HL-60/S4 (cell line): Measurements from ENCODE around the gene PLCH1.

Experiments used
- in situ Hi-C: fragments of 300-500 bp; cut with MboI; formaldehyde crosslinking; loops from 2 replicates; pipeline ENCODE4 v1.14.3; 2022; ENCODE audit warnings: low sequenced_read_pairs

PLCH1 gene

GRCh38 chr3:155611456-155611855 is 133.4 kb downstream of the PLCH1 start:
- in situ Hi-C loops = no loop called here

- in situ Hi-C loops = no loop called here
These were observed 135.3 kb downstream of the PLCH1 start for GRCh38 chr3:155609586-155609985.

DNA sequence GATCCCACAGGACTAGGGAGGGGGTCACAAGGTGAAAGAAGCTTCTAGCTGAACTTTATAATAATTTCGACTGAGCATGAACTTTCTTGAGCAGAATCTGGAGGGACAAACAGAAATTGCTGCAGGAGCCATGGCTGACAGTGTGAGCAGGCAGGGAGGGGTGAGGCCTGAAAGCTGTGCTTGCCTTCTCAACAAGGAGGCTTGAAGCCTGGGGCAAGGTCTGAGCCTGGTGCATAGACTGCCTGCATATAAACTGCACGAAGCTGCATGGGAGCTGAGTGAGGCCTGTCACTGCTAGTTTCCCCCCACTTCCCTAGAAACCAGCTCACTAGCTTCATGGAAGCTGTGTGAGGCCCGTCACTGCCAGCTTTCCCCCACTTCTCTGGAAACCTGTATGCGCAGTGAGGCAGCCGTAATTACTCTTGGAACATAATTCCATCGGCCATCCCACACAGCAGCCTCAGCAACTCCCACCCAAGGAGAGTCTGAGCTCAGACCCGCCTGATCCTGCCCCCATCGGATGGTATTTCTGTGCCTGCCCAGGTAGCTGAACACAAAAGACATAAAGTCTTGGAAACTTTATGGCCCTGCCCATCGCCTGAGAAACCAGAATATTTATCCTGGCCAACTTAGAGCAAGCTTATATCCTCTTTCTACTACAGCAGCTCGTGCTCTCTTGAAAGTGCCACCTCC is 136.5 kb downstream of the PLCH1 start:
- in situ Hi-C loops = no loop called here

GRCh38 chr3:155607761-155608160 is 137.1 kb downstream of the PLCH1 start:
- in situ Hi-C loops = no loop called here

DNA sequence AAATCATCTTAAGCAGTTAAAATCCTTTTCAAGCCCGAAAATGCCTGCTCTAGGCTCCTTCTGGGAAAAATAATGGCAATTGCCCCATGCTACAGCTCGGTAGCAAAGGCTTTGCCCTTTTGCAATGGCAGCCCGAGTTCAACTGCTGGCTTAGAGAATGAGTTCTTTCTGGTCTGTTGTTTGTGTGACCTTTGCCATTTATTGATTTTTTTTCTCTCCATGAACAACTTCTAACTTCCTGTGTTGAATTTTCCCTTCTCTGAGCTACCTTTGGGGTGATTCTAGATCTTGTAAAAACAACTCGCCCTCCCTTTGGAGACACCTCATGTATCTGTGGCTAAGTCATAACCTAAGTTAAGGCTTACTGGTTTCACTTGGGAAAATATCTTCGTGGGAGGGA is 139.3 kb downstream of the PLCH1 start:
- in situ Hi-C loops = no loop called here

- in situ Hi-C loops = no loop called here
These were observed 139.9 kb downstream of the PLCH1 start for GRCh38 chr3:155604967-155605366.

GRCh38 chr3:155604126-155604525 is 140.7 kb downstream of the PLCH1 start:
- in situ Hi-C loops = no loop called here

GRCh38 chr3:155603302-155603701 is 141.6 kb downstream of the PLCH1 start:
- in situ Hi-C loops = no loop called here

DNA sequence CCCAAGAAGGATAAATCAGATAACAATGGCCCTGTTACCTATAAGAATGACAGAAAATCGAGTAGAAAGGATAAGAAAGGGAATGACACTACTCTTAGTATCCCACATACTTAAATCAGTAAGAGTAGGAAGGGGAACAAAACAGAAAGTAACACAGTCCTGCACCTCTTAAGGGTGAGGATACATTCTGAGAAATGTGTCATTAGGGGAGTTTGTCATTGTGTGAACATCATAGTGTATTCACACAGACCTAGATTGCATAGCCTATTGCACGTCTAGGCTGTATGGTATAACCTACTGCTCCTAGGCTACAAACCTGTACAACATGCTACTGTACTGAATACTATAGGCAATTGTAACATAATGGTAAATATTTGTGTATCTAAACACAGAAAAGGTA is 142.6 kb downstream of the PLCH1 start:
- in situ Hi-C loops = no loop called here

- in situ Hi-C loops = no loop called here
These were observed 146.2 kb downstream of the PLCH1 start for GRCh38 chr3:155598671-155599070.

- in situ Hi-C loops = no loop called here
These were observed 148.3 kb downstream of the PLCH1 start for GRCh38 chr3:155596615-155597014.

- in situ Hi-C loops = no loop called here
These were observed 149.5 kb downstream of the PLCH1 start for GRCh38 chr3:155595371-155595770.

GRCh38 chr3:155594526-155595187 is 150.2 kb downstream of the PLCH1 start:
- in situ Hi-C loops = no loop called here

- in situ Hi-C loops = no loop called here
These were observed 157.3 kb downstream of the PLCH1 start for GRCh38 chr3:155587581-155587980.

GRCh38 chr3:155585384-155585783 is 159.5 kb downstream of the PLCH1 start:
- in situ Hi-C loops = no loop called here

DNA sequence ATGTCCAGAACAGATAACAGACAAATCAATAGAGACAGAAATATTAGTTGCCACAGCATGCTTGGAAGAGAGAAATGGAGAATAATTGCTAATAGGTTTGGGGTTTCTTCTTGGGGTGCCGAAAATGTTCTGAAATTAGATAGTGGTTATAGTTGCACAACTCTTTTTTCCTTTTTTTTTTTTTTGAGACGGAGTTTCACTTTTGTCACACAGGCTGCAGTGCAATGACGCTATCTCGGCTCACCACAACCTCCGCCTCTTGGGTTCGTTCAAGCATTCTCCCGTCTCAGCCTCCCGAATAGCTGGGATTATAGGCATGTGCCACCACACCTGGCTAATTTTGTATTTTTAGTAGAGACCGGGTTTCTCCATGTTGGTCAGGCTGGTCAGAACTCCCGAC is 163.3 kb downstream of the PLCH1 start:
- in situ Hi-C loops = no loop called here

DNA sequence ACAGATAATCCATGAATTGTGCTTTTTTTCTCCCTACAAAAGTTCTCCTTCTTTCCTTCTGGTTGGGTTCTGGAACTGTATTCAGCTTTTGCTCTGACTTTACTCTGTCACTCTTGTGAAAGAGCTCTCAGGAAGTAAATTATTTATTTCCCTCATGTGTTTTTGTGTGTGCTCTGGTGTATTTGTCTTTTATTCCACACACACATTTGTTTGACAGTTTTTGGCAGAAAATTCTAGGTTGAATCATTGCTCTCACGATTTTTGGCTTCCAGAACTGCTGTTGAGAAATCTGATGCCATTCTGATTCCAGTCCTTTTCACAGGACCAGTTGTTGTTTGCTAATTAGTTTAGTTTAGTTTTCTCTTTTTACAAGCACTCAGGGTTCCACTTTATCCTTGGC is 172.8 kb downstream of the PLCH1 start:
- in situ Hi-C loops = no loop called here

- in situ Hi-C loops = no loop called here
These were observed 176.6 kb downstream of the PLCH1 start for GRCh38 chr3:155568295-155568694.

GRCh38 chr3:155560594-155560993 is 184.3 kb downstream of the PLCH1 start:
- in situ Hi-C loops = no loop called here

DNA sequence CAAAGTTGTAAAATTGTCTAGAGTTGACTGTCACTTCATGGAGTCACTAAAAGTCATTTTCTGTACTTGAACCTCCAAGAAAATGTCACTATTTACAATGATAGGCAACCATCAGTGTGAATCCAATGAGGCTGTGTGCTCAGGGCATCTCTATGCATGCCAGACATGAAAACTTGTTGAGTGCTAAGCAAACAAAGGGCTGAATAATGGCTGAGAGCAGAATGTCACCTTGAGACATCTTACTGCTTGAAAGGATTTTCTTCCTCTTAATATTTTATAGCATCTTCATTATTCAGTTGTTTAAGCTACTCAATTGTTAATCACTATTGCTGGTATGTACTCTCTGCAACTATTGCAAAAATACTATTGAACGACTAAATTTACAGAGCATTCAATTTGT is 184.7 kb downstream of the PLCH1 start:
- in situ Hi-C loops = no loop called here

GRCh38 chr3:155556531-155556930 is 188.3 kb downstream of the PLCH1 start:
- in situ Hi-C loops = no loop called here

DNA sequence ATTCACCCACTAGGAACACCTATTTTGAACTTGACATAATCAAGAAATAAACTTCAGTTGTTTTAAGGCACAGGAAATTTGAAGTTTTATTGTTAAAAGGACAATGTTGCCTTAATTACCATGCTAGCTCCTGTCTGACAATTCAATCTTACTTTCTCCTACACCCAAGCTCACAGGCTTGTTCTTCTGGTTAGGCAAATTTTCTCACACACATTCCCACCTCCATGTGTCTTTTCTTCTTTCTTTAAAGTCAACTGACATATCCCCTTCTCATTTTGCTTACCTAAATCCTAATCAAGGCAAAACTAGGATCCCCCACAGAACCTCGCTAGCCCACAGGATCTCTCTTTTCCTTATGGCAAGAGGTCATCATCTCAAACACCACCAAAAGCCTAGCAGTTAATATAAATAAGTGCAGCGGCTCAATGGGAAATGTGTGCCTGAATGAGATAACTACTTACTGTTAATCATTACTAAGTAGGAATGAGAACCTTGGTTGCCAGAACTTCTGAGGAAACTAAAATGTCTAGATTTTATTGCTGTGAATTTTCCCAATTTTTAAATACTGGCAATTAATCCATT is 189.3 kb downstream of the PLCH1 start:
- in situ Hi-C loops = no loop called here
